ENCODE measurements around the gene EFR3B.

EFR3B gene

DNA sequence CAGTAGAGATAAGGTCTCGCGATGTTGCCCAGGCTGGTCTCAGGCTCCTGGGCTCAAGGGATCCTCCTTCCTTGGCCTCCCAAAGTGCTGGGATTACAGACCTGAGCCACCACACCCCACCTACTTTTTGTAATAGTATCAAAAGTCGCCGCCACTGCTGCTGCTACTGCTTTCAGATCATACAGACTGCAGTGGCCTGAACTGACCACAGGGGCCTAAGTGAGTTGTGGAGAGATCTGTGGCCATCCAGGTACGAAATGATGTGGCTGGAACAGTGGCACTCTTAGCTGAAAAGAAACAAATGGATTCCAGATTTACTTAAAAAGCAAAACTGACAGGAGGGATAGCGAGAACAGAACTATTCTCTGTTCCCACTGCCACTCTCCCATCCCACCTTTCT is 159.4 kb downstream of the EFR3B start:
- no peak for DNase-seq (ENCODE audit: low read depth)
- no peak overlapping the region for H3K4me3 ChIP-seq (ENCODE audit: low read depth, low read length)

- no peak overlapping the region for H3K4me3 ChIP-seq (ENCODE audit: low read depth, low read length)
- DNase-seq (ENCODE audit: low read depth): no peak
These were observed 159.9 kb downstream of the EFR3B start for GRCh38 chr2:25201794-25202193.

- no peak overlapping the region for H3K4me3 ChIP-seq (ENCODE audit: low read depth, low read length)
- no peak for DNase-seq (ENCODE audit: low read depth)
These were observed 160.4 kb downstream of the EFR3B start for GRCh38 chr2:25202275-25202674.

DNA sequence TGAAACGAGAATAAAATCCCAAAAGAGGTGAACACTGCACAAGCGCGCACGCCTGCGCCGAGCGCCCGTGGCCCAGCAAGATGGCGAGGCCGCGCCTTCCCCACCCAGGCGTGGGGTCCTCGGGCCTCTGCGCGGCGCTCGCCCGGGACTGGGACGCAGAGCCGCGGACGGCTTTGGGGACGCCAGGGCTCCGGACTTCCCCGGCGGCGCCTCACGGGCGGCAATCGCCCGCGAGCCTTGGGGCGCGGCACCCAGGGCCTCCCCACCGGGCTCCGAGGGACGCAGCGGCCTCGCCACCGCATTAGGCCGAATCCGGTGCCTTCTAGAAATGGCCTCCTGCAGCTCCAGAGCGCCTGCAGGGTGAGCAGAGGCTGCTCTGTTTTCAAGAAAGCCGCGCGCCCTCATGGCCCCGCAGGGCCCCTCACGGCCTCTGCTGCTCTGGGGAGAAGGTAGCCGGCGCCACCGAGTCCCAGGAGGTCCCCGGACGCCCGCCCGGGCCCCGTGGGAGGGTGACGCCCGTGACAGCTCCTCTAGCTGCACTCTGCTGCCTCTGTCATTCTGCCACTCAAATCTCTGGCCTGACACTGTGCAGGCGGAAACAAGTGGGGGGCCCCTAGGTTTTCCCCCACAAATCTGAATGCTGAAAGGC is 162.4 kb downstream of the EFR3B start:
- H3K4me3 ChIP-seq (ENCODE audit: low read depth, low read length): peak overlapping the region; percentile 26
- DNase-seq (ENCODE audit: low read depth): no peak

DNA sequence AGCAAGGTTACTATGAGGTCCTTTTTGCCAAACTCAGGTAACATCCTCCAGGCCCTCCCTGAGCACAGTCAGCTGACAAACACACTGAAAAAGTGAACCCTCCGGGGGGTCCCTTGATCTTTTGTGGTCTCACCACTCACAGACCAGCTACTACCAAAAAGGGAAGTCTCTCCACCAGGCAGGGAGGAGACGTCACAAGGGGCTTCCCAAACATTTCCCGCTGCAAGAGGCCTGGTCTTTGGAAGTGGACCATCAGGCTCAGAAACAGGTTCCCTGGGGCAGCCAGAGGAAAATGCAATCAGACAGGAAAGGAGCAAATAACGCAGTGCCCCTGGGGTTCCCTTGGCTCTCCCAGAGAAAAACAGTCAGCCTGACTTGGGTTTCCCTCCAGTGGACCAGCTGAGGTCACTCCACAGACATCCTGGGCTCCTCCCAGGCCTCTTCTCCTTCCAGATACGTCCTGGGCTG is 165.2 kb downstream of the EFR3B start:
- no peak for DNase-seq (ENCODE audit: low read depth)
- H3K4me3 ChIP-seq (ENCODE audit: low read depth, low read length): no peak overlapping the region

All from skeletal muscle cell (primary cell).